ENCODE measurements around the gene PI4KA.
A peak's percentile ranks its signal among the peaks of the same experiment; 100 is the strongest.

The PI4KA gene

GRCh38 chr22:20758688-20759087 lies 99.9 kb downstream of the PI4KA start:
- DNase-seq (ENCODE audit: extremely low spot score, insufficient read length, low read depth) (no peak), FAIRE-seq (no peak)

GRCh38 chr22:20756846-20757245 lies 101.8 kb downstream of the PI4KA start:
- FAIRE-seq, result no peak
- DNase-seq (ENCODE audit: extremely low spot score, insufficient read length, low read depth), result no peak

GRCh38 chr22:20752873-20753272 lies 105.7 kb downstream of the PI4KA start:
- FAIRE-seq, result no peak
- DNase-seq (ENCODE audit: extremely low spot score, insufficient read length, low read depth), result no peak

- FAIRE-seq (no peak), DNase-seq (ENCODE audit: extremely low spot score, insufficient read length, low read depth) (no peak)
These were observed 106.4 kb downstream of the PI4KA start for GRCh38 chr22:20752104-20752741.

GRCh38 chr22:20751185-20751851 lies 107.3 kb downstream of the PI4KA start:
- FAIRE-seq (no peak), DNase-seq (ENCODE audit: extremely low spot score, insufficient read length, low read depth) (no peak)

- DNase-seq (ENCODE audit: extremely low spot score, insufficient read length, low read depth) (peak; percentile 52), FAIRE-seq (peak; percentile 89)
These were observed 108.0 kb downstream of the PI4KA start for GRCh38 chr22:20750461-20751184.

DNA sequence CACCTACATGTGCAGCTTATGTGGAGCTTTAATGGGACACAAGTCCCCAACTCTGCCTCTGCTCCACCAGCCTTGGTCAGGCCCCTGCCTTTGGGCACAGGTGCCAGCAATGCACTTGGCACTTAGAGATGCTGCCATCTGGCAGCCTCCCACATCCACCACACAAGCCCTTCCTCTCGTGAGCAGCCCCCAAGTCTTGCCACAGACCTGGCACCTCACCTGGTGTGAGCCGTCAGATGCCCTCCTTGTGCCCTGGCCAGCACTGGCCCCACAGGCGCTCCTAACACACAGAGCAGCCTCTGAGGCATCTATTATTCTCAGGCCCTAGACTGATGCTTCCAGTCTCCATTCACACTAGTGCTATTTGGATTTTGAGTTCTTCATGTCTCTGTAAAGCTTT lies 109.2 kb downstream of the PI4KA start:
- FAIRE-seq (no peak), DNase-seq (ENCODE audit: extremely low spot score, insufficient read length, low read depth) (no peak)

DNA sequence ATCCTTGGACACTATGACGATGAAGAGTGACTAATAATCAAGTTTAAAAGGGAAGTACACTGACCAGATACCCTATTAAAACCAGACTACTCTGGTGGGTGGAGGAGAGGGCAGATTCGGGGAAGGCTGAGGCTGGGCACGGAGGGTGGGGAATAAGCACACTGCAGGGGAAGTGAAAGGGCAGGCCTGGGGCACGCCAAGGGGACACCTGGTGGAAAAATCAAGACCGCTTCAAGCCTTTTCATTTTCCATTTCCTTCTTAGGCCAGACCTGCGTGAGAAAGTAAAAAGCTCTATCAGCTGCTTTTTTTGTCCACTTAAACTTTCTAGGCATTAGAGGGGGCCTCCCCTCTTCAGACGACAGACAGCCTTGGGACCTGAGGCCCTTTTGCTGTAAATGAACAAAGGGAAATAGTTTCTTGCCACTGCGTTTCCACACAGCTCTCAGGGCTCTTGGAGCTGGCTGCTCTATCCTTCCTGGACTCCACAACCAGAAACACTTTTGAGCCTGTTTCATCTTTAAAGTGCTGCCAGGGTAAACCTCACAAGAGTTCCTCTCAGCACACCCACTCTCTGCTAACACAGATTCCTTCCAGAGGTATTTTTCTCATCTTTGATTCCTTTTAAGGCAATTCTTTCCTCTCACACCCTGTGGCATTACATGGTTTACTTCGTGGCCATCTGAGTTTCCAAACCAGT lies 109.7 kb downstream of the PI4KA start:
- FAIRE-seq, result peak; percentile 89
- peak; percentile 30 for DNase-seq (ENCODE audit: extremely low spot score, insufficient read length, low read depth)

GRCh38 chr22:20748082-20748481 lies 110.5 kb downstream of the PI4KA start:
- DNase-seq (ENCODE audit: extremely low spot score, insufficient read length, low read depth) (no peak), FAIRE-seq (no peak)

DNA sequence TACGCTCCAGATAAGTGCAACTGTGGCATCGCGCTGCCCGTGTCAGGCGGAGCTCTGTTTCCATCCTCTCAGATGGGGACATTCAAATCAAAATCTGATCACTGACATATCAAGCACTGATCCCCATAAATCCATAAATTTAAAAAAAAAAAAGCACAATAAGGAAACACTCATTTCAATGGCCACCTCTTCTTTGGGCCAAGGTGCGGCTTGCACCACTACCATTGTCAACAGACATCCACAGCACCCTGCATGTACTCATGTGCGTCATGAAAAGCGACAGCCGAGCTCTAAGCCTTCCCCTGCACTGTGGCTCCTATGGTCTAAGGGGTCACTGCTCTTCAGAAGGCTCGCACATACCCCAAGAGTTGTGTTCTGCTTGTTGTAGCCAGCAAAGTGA lies 111.4 kb downstream of the PI4KA start:
- DNase-seq (ENCODE audit: extremely low spot score, insufficient read length, low read depth) (no peak), FAIRE-seq (no peak)

DNA sequence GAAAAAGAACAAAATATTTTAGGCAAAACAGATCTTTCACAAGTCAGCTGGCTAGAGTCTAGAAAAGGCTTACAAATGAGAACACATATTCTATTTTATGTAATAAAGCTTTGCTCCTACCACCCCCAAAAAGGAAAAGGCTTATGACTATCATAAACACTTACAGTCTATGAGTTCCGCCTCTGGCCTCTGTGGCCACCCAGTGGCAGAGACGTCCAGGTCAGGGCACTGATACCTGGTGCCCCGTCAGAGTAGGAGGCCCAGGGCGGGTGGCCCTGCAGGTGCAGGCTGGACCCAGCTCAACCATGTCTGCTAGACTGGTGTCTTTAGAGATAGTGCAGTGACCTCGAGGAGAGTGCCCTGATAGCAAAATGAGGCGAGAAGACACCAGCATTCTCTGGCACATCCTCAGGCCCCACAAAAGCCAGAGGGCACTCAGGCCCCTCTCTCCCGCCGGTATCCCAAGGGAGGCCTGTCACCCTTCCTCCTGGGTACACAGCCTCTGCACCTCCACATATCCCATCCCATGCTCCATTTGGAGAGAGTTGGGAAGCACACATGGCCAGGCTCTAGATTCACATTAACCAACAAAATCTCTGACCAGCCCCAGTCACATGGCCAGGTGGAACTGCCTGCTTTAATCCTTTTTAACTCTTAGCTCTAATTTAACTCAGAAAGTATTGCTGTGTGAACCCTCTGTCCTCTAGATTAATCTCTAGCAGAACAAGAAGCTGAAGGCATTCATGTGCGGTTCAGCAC lies 112.0 kb downstream of the PI4KA start:
- FAIRE-seq (no peak), DNase-seq (ENCODE audit: extremely low spot score, insufficient read length, low read depth) (no peak)

DNA sequence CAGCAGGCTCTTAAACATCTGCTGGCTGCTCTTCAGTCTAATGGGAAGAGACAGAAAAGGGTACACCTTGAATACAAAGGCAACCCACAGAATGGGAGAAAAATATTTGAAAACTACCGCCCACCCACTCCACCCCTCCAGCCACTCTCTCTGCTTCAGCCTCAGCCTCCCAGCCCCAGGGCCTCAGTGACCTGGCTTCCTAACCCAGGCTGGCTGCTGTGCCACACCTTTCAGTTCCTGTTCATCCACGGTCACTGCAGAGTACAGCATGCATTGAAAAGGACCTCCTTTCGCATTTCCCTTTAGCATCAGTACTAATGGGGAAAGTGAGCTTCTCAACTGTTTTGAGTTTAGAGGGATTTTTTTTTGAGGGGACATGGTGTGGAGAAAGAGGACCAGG lies 113.5 kb downstream of the PI4KA start:
- DNase-seq (ENCODE audit: extremely low spot score, insufficient read length, low read depth), result no peak
- FAIRE-seq, result peak; percentile 31

DNA sequence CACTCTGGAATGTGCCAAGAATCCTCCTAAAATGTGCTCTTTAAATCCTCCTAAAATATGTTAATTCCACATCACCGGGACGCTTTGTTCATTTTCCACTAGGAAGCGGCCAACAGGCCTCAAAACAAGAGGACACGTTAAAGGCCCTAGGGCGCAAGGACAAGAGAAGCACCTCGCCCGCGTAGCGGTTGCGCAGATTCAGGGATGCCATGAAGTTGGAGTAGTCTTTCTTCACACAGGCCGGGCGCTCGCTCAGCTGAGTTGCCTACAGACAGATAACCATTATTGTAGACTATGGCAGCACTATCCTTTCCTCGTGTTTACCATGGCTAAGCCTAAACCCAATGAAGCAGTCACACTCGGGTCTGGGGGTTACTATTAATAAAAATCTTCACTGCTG lies 114.2 kb downstream of the PI4KA start:
- FAIRE-seq, result no peak
- DNase-seq (ENCODE audit: extremely low spot score, insufficient read length, low read depth), result no peak

DNA sequence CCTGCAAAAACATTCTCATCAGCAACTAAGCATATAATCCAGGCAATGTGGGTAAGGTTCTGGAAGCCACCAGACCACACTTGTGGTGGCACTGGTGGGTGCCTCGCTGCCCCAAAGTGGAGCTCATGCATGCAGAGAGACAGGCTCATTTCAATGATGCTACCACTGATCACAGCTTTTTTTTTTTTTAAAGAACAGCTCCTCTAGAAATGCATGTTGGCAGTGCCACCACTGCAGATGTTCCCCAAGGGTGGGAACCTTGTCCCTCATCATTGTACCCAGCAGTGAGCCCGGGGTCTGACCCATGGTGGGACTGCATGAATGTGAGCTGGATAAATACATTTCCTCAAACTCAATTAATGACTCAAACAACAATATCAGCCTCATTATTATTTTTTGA lies 115.8 kb downstream of the PI4KA start:
- FAIRE-seq (no peak), DNase-seq (ENCODE audit: extremely low spot score, insufficient read length, low read depth) (no peak)

DNA sequence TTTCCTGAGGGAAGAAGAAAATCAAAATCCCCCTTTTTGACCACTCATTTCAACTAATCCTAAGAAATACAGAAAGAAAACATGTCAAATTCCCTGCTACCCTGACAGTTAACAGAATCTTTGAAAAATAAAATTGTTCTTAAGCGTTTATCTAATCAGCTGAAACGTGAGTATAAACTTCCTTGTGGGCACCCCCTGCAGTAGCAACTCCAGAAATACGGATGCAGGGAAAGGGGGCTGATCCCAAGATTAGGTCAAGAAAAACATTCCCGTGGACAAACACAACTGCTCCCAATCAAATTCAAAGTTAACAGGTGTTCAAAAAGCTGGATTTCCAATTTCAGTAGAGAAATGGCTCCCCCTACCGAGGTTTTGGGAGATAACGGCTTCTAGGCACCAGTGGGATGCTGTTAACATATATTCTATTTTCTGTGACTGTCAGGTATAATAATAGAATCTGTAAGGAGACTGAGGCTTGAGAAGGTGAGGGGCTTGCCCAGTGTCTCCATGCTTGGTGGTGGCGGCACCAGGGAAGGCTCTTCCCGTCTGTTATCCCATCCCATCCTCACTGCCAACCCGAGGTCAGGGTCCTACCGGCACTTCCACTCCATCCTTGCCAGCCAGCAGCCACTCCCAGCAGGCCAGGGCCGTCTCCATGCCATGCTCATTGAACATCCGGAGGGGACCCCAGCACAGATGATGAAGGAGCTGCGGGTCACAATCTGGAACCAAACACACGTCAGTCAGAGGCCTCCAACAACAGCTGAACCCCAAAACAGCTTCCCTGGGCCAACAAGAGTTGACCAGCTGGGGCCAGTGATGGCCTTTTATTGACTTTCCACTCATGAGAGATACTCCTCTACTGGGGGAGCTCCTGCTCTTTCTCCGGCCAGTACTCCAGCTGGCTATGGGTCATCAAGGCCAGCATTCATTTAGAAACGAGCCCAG lies 116.7 kb downstream of the PI4KA start:
- FAIRE-seq (peak; percentile 62), DNase-seq (ENCODE audit: extremely low spot score, insufficient read length, low read depth) (peak; percentile 36)

DNA sequence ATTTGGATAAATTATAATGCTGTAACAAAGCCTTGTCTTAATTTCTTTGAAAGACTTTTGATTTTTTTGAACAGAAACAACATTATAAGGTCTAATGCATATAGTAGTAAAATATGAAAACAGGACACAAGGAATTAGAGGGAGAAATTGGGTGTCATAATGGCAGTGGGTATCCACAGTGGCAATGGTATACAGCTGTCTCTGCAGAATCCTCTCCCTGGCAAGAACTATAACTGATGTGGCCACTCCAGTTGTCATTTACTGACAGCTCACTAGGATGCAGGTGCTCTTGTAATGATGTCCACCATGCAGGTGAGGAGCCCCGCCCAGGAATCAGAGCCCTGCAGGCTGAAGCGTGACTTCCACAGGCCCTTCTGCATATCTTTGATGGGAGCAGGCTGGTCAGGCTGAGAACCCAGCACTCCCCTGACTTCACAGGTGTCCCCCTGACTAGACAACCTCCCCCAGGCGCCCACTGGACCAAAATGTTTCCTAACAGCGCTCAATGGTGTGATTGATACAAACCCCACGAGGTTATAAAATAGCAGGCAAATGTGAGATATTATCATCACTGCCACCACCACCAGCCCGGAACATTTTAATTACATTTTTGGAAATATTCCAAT lies 117.5 kb downstream of the PI4KA start:
- FAIRE-seq (no peak), DNase-seq (ENCODE audit: extremely low spot score, insufficient read length, low read depth) (no peak)

GRCh38 chr22:20740222-20740951 lies 118.2 kb downstream of the PI4KA start:
- DNase-seq (ENCODE audit: extremely low spot score, insufficient read length, low read depth) (no peak), FAIRE-seq (no peak)

Measured in GM18507 (cell line).